Gastrocnemius medialis (tissue), 4 donors: Measurements from ENCODE around the gene GALNTL6.

Source experiments
- CTCF ChIP-seq, 5 experiments: fragments of 450-650 bp in 3 of 5; fragments of 200-600 bp in 2 of 5; sonication (generic) in 2 of 5; IDR thresholded peaks in 4 of 5; conservative IDR thresholded peaks in 1 of 5; 1 replicate in 4 of 5; 2 replicates in 1 of 5; pipeline ENCODE4 v1.5.1; 2016 to 2019; ENCODE audit warnings: antibody characterized with exemption in 5 of 5, mild to moderate bottlenecking in 3 of 5, moderate library complexity in 3 of 5
- POLR2A ChIP-seq, 2 donors: fragments of 450-650 bp; IDR thresholded peaks; one replicate each; pipeline ENCODE4 v1.6.1; 2017; ENCODE audit warnings: antibody characterized with exemption in 2 of 2, mild to moderate bottlenecking in 2 of 2, moderate library complexity in 2 of 2

GRCh38 chr4:172651961-172652360 is 838.8 kb downstream of the GALNTL6 start:
- TF ChIP-seq CTCF (IDR thresholded peaks at IDR 0.05 in 4 of 5, conservative IDR thresholded peaks at IDR 0.05 in 1 of 5) (no peak), POLR2A (IDR thresholded peaks at IDR 0.05) (no peak)
